ENCODE data around the gene CPSF6.
"Not testable (repeated sequence)": the region's sequence is repeated elsewhere in the genome, so short reads cannot be mapped to it uniquely, and the experiment has no call there.

Gene CPSF6, protein sequence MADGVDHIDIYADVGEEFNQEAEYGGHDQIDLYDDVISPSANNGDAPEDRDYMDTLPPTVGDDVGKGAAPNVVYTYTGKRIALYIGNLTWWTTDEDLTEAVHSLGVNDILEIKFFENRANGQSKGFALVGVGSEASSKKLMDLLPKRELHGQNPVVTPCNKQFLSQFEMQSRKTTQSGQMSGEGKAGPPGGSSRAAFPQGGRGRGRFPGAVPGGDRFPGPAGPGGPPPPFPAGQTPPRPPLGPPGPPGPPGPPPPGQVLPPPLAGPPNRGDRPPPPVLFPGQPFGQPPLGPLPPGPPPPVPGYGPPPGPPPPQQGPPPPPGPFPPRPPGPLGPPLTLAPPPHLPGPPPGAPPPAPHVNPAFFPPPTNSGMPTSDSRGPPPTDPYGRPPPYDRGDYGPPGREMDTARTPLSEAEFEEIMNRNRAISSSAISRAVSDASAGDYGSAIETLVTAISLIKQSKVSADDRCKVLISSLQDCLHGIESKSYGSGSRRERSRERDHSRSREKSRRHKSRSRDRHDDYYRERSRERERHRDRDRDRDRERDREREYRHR

DNA sequence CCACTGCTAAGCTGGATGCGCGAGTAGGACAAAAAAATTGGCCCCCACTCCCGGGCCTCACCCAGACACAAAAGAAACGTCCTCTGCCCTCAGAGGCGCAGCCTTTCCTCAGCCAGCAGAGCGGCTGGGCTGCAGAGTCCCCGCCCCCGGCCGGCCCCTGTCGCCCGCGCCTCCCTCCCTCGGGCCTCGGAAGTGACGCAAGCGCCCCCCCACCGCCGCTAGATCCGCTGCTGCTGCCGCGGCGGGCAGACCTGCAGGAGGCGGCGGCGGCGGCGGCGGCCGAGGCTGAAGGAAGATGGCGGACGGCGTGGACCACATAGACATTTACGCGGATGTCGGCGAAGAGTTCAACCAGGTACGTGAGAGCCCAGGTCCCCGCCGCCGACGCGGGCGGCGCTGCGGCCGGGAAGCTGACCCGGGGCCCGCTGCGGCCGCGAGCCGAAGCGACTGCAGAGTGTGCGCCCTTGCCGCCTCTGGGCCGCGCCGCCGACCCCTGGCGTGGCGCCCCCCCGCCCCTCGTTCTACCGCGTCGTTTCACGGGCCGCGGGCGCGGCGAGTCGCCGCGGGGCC lies at the start of gene CPSF6:
Gene CPSF6 (plus strand): TSS at position 218 of the 570 bp plus-strand sequence. CDS start 78 bp downstream, at position 296.
- Mint-ChIP-seq H3K4me3 (peak within 1 kb of the TSS; percentile 98), H3K9me3 (peaks cover 6% of the 10 kb centered on the region), H3K36me3 (ENCODE audit: low read depth) (peaks cover 30% of the 10 kb centered on the region), H3K27me3 (ENCODE audit: low read depth, poor library complexity) (no peaks in the 10 kb centered on the region), H3K4me1 (peaks cover 38% of the 10 kb centered on the region), H3K27ac (peak within 1 kb of the TSS; percentile 99)
- TF ChIP-seq, protein P1, sequence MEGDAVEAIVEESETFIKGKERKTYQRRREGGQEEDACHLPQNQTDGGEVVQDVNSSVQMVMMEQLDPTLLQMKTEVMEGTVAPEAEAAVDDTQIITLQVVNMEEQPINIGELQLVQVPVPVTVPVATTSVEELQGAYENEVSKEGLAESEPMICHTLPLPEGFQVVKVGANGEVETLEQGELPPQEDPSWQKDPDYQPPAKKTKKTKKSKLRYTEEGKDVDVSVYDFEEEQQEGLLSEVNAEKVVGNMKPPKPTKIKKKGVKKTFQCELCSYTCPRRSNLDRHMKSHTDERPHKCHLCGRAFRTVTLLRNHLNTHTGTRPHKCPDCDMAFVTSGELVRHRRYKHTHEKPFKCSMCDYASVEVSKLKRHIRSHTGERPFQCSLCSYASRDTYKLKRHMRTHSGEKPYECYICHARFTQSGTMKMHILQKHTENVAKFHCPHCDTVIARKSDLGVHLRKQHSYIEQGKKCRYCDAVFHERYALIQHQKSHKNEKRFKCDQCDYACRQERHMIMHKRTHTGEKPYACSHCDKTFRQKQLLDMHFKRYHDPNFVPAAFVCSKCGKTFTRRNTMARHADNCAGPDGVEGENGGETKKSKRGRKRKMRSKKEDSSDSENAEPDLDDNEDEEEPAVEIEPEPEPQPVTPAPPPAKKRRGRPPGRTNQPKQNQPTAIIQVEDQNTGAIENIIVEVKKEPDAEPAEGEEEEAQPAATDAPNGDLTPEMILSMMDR (IDR thresholded peaks at IDR 0.05) = no peak
- peak; percentile 98 for DNase-seq

DNA sequence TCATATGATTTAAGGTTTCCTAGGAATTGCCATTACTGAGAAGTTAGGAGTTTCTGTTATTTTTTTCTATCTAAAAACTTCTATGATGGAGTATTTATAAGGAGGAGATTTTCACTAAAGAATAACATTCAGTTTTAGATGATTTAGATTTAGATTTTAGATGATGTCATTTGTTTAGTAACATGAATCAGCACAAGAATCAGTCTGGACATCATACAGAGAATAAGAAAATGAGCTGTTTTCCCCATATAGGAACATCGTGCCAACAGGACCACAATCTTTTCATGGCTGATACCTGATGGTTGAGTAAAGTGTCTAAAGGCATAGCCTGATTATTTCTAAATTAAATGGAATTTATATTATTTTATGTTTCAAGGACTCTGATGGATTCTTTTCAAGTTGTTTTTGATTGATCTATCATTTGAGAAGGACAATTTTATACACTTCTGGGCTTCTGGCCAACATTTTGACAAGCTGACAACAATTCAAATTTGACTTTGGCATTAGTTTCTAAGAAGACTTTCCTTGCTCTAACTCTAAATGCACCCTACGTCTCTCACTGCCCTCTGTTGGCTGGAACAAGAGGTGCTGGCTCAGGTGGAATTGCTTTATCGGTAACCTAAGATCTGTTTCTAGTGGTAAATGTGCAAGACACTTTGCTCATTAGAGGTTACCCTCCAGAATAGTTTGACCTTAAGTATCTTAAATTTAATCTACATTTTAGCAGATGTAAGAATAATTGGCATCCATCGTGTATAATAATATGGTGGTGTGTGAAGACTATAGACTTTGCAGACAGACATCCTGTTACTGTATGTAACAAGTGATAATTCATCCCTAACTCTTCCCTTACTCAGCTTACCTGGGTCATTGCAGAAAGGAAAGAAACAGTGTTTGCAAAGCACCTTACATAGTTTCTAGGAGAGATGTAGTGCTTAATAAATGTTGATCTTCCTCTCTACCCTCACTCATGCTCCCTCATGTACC lies 42.8 kb upstream of the CPSF6 start:
- Mint-ChIP-seq H3K9me3 (peaks cover 70% of the 10 kb centered on the region), H3K4me3 (no peak overlapping the region), H3K27me3 (ENCODE audit: low read depth, poor library complexity) (peaks cover 17% of the 10 kb centered on the region), H3K27ac (no peak overlapping the region), H3K4me1 (no peaks in the 10 kb centered on the region), H3K36me3 (ENCODE audit: low read depth) (peaks cover 15% of the 10 kb centered on the region)
- TF ChIP-seq, protein P1 (IDR thresholded peaks at IDR 0.05) = no peak
- no peak for DNase-seq

DNA sequence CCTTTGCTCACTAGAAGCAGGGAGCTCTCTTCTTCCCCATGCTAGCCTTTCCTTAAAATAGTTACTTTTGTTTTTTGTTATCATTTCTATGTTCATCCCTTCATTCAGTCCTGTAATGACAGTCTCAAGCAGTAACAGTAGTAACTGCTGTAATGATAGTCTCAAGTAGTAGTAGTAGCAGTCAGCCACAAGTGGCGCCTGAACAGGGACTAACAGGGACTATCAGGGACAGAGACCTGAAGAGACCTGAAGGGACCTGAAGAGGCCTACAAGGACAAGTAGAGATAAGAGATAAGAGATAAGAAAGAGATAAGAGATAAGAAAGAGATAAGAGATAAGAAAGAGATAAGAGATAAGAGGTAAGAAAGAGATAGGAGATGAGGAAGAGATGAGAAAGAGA lies 39.4 kb upstream of the CPSF6 start:
- peaks cover 62% of the 10 kb centered on the region for H3K9me3 Mint-ChIP-seq

DNA sequence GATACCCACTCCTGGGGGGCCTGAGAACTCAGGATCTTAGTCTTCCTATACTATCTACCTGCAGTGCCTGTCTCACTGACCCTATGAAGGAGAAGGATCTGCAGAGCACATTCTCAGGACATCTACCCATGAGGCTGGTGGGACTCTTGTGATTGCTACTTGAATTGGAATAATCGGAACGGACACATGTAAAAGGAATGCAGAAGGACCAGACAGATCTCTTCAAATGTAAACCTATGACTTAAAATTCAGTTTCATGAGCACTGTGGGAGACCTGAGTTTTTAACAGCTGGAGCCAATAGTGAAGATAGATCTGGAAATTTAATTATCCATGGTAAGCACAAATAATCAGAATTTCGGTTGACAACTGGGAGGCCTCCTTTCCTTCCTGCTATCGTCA lies 35.2 kb upstream of the CPSF6 start:
- DNase-seq = no peak
- Mint-ChIP-seq H3K27me3 (ENCODE audit: low read depth, poor library complexity) (peaks cover 9% of the 10 kb centered on the region), H3K9me3 (peaks cover 48% of the 10 kb centered on the region), H3K36me3 (ENCODE audit: low read depth) (peaks cover 8% of the 10 kb centered on the region), H3K27ac (no peak overlapping the region), H3K4me3 (no peak overlapping the region), H3K4me1 (no peaks in the 10 kb centered on the region)
- TF ChIP-seq, protein P1 (IDR thresholded peaks at IDR 0.05) = no peak

More for the DNA sequence above, 39.4 kb upstream of the CPSF6 start:
- not testable (repeated sequence) for H3K4me1 Mint-ChIP-seq, H3K27ac Mint-ChIP-seq, H3K4me3 Mint-ChIP-seq, DNase-seq
- peaks cover 15% of the 10 kb centered on the region for H3K36me3 Mint-ChIP-seq (ENCODE audit: low read depth)
- peaks cover 21% of the 10 kb centered on the region for H3K27me3 Mint-ChIP-seq (ENCODE audit: low read depth, poor library complexity)

DNA sequence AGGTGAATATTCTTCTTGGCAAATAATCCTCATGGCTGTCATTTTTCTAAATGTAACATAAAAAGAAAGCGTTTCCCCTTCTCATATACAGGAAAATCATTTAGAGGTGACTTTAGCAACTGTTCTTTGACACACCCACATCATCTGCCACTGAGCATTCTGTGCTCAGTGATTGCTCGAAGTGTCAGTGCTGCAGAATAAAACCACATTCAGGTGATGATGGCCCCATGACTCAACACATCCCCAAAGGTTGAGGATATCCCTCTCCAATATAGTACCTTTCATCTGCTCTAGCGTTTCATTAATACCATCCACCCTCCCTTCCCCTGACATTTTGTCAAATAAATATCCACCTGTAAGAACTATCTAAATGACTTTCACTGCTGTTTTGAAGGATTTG lies 28.7 kb upstream of the CPSF6 start:
- Mint-ChIP-seq H3K9me3 (peaks cover 13% of the 10 kb centered on the region), H3K27ac (no peak overlapping the region), H3K4me1 (no peaks in the 10 kb centered on the region)

More for the DNA sequence above, 28.7 kb upstream of the CPSF6 start:
- no peak overlapping the region for H3K4me3 Mint-ChIP-seq
- no peaks in the 10 kb centered on the region for H3K36me3 Mint-ChIP-seq (ENCODE audit: low read depth)
- TF ChIP-seq, protein P1 (IDR thresholded peaks at IDR 0.05) = no peak
- DNase-seq = no peak
- H3K27me3 Mint-ChIP-seq (ENCODE audit: low read depth, poor library complexity) = no peaks in the 10 kb centered on the region

Data from nephron progenitor cell (in vitro differentiated cells).